ENCODE data around the gene P2RX3. TPM values are rescaled to one million over a fixed set of nuclear protein-coding genes. Genes with fewer than 3 reads are reported as not detected.
A peak's percentile ranks its signal among the peaks of the same experiment; 100 is the strongest.

P2RX3 gene
- total and polyA plus RNA-seq, 2 experiments from 2014 or later, result 0.15 to 0.35 TPM

DNA sequence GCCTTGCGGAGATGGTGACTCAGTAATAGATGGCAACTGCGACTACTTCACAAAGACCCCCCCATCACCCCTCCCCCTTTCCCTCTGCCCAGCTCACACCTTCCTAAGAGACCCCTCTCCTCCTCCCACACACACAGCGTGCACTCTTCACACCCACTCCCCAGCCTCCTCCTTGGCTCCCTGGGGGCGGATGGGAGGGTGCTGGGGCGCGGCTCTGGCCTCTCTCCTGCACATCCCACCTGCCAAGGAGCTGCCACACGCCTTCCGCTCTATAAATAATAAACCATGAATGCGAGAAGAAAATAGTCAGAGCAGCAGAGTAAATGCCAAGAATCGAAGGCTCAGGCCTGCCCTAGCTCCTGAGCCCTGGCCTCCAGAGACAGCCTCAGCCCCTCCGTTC lies 4.5 kb downstream of the P2RX3 start:
- TF ChIP-seq JUNB (IDR thresholded peaks at IDR 0.05; ENCODE audit: unreplicated experiment) (no peak), NANOG (IDR thresholded peaks at IDR 0.05; ENCODE audit: borderline replicate concordance) (no peak), EZH2 (IDR thresholded peaks at IDR 0.05; ENCODE audit: low read depth, unreplicated experiment) (no peak), STAT1 (IDR thresholded peaks at IDR 0.05; ENCODE audit: unreplicated experiment) (no peak), POLR2AphosphoS5 (IDR thresholded peaks at IDR 0.05; ENCODE audit: low read depth) (no peak), ZNF331 (CRISPR knock-in tag; IDR thresholded peaks at IDR 0.05; ENCODE audit: low read depth) (no peak), ZNF114 (CRISPR knock-in tag; IDR thresholded peaks at IDR 0.05) (no peak), EZH2phosphoT487 (IDR thresholded peaks at IDR 0.05; ENCODE audit: unreplicated experiment) (no peak), CREB1 (CRISPR knock-in tag; IDR thresholded peaks at IDR 0.05; ENCODE audit: low read depth) (no peak)
- TF ChIP-seq, protein P1, sequence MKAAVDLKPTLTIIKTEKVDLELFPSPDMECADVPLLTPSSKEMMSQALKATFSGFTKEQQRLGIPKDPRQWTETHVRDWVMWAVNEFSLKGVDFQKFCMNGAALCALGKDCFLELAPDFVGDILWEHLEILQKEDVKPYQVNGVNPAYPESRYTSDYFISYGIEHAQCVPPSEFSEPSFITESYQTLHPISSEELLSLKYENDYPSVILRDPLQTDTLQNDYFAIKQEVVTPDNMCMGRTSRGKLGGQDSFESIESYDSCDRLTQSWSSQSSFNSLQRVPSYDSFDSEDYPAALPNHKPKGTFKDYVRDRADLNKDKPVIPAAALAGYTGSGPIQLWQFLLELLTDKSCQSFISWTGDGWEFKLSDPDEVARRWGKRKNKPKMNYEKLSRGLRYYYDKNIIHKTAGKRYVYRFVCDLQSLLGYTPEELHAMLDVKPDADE (IDR thresholded peaks at IDR 0.05), result no peak
- TF ChIP-seq, protein P2, sequence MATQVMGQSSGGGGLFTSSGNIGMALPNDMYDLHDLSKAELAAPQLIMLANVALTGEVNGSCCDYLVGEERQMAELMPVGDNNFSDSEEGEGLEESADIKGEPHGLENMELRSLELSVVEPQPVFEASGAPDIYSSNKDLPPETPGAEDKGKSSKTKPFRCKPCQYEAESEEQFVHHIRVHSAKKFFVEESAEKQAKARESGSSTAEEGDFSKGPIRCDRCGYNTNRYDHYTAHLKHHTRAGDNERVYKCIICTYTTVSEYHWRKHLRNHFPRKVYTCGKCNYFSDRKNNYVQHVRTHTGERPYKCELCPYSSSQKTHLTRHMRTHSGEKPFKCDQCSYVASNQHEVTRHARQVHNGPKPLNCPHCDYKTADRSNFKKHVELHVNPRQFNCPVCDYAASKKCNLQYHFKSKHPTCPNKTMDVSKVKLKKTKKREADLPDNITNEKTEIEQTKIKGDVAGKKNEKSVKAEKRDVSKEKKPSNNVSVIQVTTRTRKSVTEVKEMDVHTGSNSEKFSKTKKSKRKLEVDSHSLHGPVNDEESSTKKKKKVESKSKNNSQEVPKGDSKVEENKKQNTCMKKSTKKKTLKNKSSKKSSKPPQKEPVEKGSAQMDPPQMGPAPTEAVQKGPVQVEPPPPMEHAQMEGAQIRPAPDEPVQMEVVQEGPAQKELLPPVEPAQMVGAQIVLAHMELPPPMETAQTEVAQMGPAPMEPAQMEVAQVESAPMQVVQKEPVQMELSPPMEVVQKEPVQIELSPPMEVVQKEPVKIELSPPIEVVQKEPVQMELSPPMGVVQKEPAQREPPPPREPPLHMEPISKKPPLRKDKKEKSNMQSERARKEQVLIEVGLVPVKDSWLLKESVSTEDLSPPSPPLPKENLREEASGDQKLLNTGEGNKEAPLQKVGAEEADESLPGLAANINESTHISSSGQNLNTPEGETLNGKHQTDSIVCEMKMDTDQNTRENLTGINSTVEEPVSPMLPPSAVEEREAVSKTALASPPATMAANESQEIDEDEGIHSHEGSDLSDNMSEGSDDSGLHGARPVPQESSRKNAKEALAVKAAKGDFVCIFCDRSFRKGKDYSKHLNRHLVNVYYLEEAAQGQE (IDR thresholded peaks at IDR 0.05; ENCODE audit: unreplicated experiment), result no peak
- TF ChIP-seq, protein P3, sequence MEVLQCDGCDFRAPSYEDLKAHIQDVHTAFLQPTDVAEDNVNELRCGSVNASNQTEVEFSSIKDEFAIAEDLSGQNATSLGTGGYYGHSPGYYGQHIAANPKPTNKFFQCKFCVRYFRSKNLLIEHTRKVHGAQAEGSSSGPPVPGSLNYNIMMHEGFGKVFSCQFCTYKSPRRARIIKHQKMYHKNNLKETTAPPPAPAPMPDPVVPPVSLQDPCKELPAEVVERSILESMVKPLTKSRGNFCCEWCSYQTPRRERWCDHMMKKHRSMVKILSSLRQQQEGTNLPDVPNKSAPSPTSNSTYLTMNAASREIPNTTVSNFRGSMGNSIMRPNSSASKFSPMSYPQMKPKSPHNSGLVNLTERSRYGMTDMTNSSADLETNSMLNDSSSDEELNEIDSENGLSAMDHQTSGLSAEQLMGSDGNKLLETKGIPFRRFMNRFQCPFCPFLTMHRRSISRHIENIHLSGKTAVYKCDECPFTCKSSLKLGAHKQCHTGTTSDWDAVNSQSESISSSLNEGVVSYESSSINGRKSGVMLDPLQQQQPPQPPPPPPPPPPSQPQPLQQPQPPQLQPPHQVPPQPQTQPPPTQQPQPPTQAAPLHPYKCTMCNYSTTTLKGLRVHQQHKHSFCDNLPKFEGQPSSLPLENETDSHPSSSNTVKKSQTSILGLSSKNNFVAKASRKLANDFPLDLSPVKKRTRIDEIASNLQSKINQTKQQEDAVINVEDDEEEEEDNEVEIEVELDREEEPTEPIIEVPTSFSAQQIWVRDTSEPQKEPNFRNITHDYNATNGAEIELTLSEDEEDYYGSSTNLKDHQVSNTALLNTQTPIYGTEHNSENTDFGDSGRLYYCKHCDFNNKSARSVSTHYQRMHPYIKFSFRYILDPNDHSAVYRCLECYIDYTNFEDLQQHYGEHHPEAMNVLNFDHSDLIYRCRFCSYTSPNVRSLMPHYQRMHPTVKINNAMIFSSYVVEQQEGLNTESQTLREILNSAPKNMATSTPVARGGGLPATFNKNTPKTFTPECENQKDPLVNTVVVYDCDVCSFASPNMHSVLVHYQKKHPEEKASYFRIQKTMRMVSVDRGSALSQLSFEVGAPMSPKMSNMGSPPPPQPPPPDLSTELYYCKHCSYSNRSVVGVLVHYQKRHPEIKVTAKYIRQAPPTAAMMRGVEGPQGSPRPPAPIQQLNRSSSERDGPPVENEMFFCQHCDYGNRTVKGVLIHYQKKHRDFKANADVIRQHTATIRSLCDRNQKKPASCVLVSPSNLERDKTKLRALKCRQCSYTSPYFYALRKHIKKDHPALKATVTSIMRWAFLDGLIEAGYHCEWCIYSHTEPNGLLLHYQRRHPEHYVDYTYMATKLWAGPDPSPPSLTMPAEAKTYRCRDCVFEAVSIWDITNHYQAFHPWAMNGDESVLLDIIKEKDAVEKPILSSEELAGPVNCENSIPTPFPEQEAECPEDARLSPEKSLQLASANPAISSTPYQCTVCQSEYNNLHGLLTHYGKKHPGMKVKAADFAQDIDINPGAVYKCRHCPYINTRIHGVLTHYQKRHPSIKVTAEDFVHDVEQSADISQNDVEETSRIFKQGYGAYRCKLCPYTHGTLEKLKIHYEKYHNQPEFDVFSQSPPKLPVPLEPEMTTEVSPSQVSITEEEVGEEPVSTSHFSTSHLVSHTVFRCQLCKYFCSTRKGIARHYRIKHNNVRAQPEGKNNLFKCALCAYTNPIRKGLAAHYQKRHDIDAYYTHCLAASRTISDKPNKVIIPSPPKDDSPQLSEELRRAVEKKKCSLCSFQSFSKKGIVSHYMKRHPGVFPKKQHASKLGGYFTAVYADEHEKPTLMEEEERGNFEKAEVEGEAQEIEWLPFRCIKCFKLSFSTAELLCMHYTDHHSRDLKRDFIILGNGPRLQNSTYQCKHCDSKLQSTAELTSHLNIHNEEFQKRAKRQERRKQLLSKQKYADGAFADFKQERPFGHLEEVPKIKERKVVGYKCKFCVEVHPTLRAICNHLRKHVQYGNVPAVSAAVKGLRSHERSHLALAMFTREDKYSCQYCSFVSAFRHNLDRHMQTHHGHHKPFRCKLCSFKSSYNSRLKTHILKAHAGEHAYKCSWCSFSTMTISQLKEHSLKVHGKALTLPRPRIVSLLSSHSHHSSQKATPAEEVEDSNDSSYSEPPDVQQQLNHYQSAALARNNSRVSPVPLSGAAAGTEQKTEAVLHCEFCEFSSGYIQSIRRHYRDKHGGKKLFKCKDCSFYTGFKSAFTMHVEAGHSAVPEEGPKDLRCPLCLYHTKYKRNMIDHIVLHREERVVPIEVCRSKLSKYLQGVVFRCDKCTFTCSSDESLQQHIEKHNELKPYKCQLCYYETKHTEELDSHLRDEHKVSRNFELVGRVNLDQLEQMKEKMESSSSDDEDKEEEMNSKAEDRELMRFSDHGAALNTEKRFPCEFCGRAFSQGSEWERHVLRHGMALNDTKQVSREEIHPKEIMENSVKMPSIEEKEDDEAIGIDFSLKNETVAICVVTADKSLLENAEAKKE (CRISPR knock-in tag; IDR thresholded peaks at IDR 0.05), result no peak
- TF ChIP-seq, protein P4, sequence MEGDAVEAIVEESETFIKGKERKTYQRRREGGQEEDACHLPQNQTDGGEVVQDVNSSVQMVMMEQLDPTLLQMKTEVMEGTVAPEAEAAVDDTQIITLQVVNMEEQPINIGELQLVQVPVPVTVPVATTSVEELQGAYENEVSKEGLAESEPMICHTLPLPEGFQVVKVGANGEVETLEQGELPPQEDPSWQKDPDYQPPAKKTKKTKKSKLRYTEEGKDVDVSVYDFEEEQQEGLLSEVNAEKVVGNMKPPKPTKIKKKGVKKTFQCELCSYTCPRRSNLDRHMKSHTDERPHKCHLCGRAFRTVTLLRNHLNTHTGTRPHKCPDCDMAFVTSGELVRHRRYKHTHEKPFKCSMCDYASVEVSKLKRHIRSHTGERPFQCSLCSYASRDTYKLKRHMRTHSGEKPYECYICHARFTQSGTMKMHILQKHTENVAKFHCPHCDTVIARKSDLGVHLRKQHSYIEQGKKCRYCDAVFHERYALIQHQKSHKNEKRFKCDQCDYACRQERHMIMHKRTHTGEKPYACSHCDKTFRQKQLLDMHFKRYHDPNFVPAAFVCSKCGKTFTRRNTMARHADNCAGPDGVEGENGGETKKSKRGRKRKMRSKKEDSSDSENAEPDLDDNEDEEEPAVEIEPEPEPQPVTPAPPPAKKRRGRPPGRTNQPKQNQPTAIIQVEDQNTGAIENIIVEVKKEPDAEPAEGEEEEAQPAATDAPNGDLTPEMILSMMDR (conservative IDR thresholded peaks at IDR 0.05; ENCODE audit: low read depth in 2 of 2), result no peak
- Histone ChIP-seq H3K4me1 (ENCODE audit: insufficient read depth) (peaks cover 48% of the 10 kb centered on the region), H3K27me3 (ENCODE audit: insufficient read depth) (peaks cover 8% of the 10 kb centered on the region; the same call in 1 of the 2 replicates), H3K27ac (ENCODE audit: low read depth) (no peak overlapping the region), H3K4me3 (no peak overlapping the region), H3F3A (replicated peaks; ENCODE audit: low read depth) (0 out of 2 replicates have a peak, but pooled peaks cover 3% of the 10 kb centered on the region), H3K4me2 (no peak overlapping the region), H3K79me2 (replicated peaks; ENCODE audit: insufficient read depth) (no peaks in the 10 kb centered on the region), H3K36me3 (ENCODE audit: insufficient read depth) (no peaks in the 10 kb centered on the region), H2AFZ (peak overlapping the region; percentile 72), H4K20me1 (replicated peaks; ENCODE audit: insufficient read depth) (no peaks in the 10 kb centered on the region), H3K9me2 (ENCODE audit: insufficient read depth) (no peaks in the 10 kb centered on the region)
- Mint-ChIP-seq H3K36me3 (ENCODE audit: low read depth) (no peaks in the 10 kb centered on the region; the same call in 2 of the 3 replicates), H3K27me3 (ENCODE audit: insufficient read depth, low read depth, poor library complexity) (peaks cover 17% of the 10 kb centered on the region), H3K4me1 (peaks cover 59% of the 10 kb centered on the region), H3K27ac (no peak overlapping the region), H3K9me3 (no peaks in the 10 kb centered on the region), H3K4me3 (0 out of 3 replicates have a peak overlapping the region, but pooled peaks have one; percentile 8)
- ATAC-seq (no peak), DNase-seq (ENCODE audit: low spot score) (no peak)
